Thoracic aorta (tissue), 2 donors: Measurements from ENCODE around the gene CRB2. TPM values are rescaled to one million over a fixed set of nuclear protein-coding genes. Genes with fewer than 3 reads are reported as not detected.

Experiments
- ATAC-seq: fragments of 150-250 bp; one replicate; pipeline ENCODE4 v1.8.0; 2017; ENCODE audit warnings: low read depth; ENCODE audit not compliant: insufficient number of reproducible peaks, low FRiP score
- DNase-seq: peaks from one replicate; pipeline ENCODE4 v3.0.0-alpha.2; 2020; ENCODE audit warnings: low spot score
- H3K27ac ChIP-seq, 2 donors: fragments of 200-600 bp; sonication (generic); 1 replicate in 1 of 2; 2 replicates in 1 of 2; pipeline ENCODE4 v1.5.1; 2016; ENCODE audit warnings: mild to moderate bottlenecking in 2 of 2, moderate library complexity in 2 of 2
- H3K27me3 ChIP-seq: fragments of 200-600 bp; sonication (generic); replicated peaks from 2 replicates; pipeline ENCODE4 v1.6.0; 2016; ENCODE audit warnings: mild to moderate bottlenecking; ENCODE audit not compliant: insufficient read depth
- H3K36me3 ChIP-seq: fragments of 200-600 bp; sonication (generic); one replicate; pipeline ENCODE4 v1.5.1; 2016
- H3K4me1 ChIP-seq, 2 donors: fragments of 200-600 bp; sonication (generic); 1 replicate in 1 of 2; 2 replicates in 1 of 2; pipeline versions ENCODE4 v1.5.1 to v1.6.0; 2016; ENCODE audit warnings: low read depth in 2 of 2, mild to moderate bottlenecking in 1 of 2; ENCODE audit not compliant: control insufficient read depth in 1 of 2
- H3K4me3 ChIP-seq: fragments of 200-600 bp; sonication (generic); 2 replicates; pipeline ENCODE4 v1.5.1; 2016; ENCODE audit warnings: mild to moderate bottlenecking
- H3K9me3 ChIP-seq: fragments of 200-600 bp; sonication (generic); 2 replicates; pipeline ENCODE4 v1.5.1; 2016
- total RNA-seq, 2 donors: library from RNA; depleted of rRNA; stranded (reverse); fragments of >200 nt; gene quantifications; one replicate each; pipeline versions ENCODE4 v1.1.0 to v1.2.3, GENCODE V29; 2016
- TF ChIP-seq, protein P1 (sequence below): fragments of 200-600 bp; sonication (generic); IDR thresholded peaks from one replicate; pipeline ENCODE4 v1.5.1; 2019; ENCODE audit warnings: antibody characterized with exemption

CRB2 gene
- total RNA-seq, 2 donors from 2014 or later = not detected

DNA sequence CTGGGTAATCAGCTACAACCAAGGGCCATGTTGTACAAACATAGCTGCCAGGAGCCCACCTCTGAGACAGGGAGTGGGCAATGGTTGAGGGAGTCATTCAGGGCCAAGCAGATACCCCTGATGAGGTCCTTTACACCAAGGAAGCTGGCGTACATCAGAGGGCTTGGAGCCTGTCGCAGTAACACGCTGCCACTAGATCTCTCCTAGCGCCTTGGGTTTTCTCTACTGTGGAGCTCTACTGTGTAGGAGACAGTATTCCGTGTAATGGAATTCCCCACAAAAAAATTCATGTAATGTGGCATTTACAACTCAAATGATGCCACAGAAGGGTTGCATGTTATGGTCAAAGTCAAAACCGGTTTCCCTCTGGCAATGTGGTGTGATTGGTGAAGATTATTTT is 41.4 kb upstream of the CRB2 start:
- no peaks in the 10 kb centered on the region for H3K9me3 ChIP-seq
- no peak overlapping the region for H3K4me3 ChIP-seq
- H3K4me1 ChIP-seq = peaks cover 0 to 9% of the 10 kb centered on the region in 2 donors
- H3K36me3 ChIP-seq = no peaks in the 10 kb centered on the region
- DNase-seq (no peak), ATAC-seq (no peak)
- TF ChIP-seq, protein P1, sequence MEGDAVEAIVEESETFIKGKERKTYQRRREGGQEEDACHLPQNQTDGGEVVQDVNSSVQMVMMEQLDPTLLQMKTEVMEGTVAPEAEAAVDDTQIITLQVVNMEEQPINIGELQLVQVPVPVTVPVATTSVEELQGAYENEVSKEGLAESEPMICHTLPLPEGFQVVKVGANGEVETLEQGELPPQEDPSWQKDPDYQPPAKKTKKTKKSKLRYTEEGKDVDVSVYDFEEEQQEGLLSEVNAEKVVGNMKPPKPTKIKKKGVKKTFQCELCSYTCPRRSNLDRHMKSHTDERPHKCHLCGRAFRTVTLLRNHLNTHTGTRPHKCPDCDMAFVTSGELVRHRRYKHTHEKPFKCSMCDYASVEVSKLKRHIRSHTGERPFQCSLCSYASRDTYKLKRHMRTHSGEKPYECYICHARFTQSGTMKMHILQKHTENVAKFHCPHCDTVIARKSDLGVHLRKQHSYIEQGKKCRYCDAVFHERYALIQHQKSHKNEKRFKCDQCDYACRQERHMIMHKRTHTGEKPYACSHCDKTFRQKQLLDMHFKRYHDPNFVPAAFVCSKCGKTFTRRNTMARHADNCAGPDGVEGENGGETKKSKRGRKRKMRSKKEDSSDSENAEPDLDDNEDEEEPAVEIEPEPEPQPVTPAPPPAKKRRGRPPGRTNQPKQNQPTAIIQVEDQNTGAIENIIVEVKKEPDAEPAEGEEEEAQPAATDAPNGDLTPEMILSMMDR = no peak
- H3K27ac ChIP-seq = no peak overlapping the region
- H3K27me3 ChIP-seq = no peaks in the 10 kb centered on the region

DNA sequence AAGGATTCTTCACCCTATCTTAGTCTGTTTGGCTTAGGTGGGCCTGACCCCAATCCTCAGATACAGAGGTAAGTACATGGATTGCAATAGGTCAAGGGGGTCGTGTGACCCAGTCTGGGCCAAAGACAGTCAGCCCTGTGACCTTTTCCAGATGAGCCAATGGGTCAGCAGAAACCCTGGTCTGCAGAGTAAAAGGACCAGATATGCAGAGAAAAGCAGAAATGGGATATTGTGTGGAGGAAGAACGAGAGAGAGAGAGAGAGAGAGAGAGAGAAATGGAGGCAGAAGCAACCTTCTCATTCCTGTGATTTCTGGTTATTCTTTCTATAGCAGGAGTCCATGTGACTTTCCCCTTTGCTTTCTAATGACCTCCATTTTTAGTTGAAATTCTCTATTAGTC is 40.4 kb upstream of the CRB2 start:
- Histone ChIP-seq H3K27ac (no peak overlapping the region), H3K36me3 (no peaks in the 10 kb centered on the region), H3K9me3 (no peaks in the 10 kb centered on the region), H3K27me3 (no peaks in the 10 kb centered on the region), H3K4me3 (no peak overlapping the region), H3K4me1 (peaks cover 0 to 9% of the 10 kb centered on the region in 2 donors)
- ATAC-seq (no peak), DNase-seq (no peak)
- TF ChIP-seq, protein P1 = no peak

DNA sequence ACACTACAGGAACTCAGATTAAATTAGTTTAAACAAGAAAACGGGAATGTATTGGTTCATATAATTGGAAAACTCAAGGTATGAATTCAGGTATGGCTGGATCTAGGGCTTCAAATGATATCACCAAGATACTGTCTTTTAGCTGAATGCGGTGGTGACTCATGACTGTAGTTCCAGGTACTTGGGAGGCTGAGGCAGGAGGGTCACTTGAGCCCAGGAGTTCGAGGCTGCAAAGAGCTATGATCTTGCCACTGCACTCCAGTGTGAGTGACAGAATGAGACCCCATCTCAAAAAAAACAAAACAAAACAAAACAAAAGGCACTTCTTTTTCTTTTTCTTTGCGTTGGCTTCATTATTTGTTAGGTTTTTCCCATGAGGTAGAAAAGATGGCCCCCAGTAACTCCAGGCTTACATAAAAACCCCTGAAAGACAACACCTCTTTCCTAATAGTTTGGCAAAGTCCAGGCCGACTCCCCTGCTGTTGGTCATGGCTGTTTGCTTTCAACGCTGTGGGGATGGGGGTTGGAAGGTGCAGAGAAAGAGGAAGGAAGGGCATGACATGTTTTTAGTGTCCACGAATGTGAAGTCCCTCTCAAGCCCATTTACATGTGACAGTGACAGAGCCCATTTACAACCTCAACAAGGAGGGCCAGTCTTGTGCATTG is 39.8 kb upstream of the CRB2 start:
- Histone ChIP-seq H3K4me3 (no peak overlapping the region), H3K9me3 (no peaks in the 10 kb centered on the region), H3K27me3 (no peaks in the 10 kb centered on the region), H3K27ac (no peak overlapping the region), H3K4me1 (peaks cover 0 to 9% of the 10 kb centered on the region in 2 donors), H3K36me3 (no peaks in the 10 kb centered on the region)
- ATAC-seq (no peak), DNase-seq (no peak)
- TF ChIP-seq, protein P1 = no peak

DNA sequence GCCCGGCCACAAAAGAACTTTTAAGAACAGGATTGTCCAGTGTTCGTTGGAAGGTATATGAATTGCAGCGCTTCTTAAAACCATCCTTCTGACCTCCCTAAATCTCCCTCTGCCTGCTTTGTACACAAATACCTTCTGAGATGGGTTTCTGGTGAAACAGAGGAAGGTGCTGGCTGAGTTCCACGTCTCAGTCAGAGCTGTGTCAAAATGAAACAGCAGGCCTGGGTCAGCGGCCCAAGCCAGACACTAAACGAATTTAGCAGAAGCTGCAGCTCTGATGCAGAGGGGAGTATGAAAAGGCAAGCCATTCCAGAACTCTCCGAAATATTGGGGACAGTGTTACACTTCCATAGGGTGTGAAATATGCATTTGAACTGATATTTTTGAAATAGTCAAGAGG is 37.8 kb upstream of the CRB2 start:
- Histone ChIP-seq H3K4me1 (peaks cover 0 to 9% of the 10 kb centered on the region in 2 donors), H3K27ac (no peak overlapping the region), H3K4me3 (no peak overlapping the region), H3K36me3 (no peaks in the 10 kb centered on the region), H3K27me3 (no peaks in the 10 kb centered on the region), H3K9me3 (no peaks in the 10 kb centered on the region)
- no peak for DNase-seq
- ATAC-seq = no peak
- TF ChIP-seq, protein P1 = no peak

DNA sequence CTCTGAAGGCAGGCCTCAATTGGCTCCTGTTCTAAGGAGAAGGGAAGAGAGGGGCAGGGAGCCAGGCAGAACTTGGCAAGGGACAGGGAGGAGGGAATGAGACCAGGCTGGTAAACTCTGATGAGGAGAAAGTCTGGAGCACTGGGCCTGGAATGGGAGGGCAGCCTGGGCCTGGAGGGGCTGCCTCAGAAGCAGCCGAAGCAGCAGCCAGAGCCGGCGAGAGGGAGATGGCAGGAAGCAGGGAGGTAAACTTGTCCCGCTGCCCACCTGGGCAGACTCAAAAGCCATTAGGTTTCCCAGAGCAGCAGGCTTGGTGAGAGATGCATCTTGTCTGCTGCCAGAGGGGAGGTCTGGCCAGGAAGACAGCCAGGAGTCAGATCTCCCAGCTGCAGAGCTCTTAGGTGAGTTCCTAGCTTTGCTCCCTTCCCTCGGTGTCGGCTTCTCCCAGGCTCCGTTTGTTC is 37.0 kb upstream of the CRB2 start:
- no peaks in the 10 kb centered on the region for H3K36me3 ChIP-seq
- ATAC-seq (no peak), DNase-seq (no peak)
- H3K9me3 ChIP-seq = no peaks in the 10 kb centered on the region
- H3K4me1 ChIP-seq = peaks cover 0 to 9% of the 10 kb centered on the region in 2 donors
- H3K27ac ChIP-seq = no peak overlapping the region
- no peaks in the 10 kb centered on the region for H3K27me3 ChIP-seq
- H3K4me3 ChIP-seq = no peak overlapping the region
- TF ChIP-seq, protein P1 = no peak
